Measurements from ENCODE around the gene IFT81. TPM values are rescaled to one million over a fixed set of nuclear protein-coding genes. Genes with fewer than 3 reads are reported as not detected.
"Not testable (repeated sequence)": the region's sequence is repeated elsewhere in the genome, so short reads cannot be mapped to it uniquely, and the experiment has no call there.

The IFT81 gene
- total RNA-seq, 2 donors from 2014 or later = 20.2 to 29.6 TPM

DNA sequence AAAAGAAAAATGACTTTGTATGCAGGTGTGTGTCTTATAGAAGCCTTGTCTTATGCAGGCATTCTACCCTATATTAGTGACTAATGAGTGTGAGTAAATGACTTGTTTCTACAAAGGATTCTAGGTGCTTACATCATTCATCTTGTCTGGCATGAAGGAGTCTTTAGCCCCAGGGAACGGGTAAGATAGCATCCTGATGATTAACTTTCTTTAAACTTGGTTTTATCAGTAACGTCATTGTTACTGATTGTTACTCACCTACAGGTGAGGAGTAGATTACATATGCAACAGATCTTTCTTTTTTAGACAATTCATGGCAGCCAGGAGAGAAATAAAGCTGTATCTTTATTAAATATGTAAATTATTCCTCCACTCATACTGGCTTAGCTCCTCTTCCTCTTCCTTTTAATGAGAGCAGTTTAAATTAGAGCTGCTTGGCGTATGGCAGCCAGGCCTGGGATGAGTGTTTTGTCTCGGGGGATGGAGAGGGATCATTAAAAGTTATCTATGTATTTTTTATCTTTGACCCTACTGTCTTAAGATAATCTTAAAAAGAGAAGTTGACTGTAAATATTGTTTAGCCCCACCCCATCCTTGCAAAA, 99.7 kb downstream of the IFT81 start:
- Mint-ChIP-seq H3K4me3 (no peak overlapping the region), H3K27me3 (ENCODE audit: insufficient read depth) (no peaks in the 10 kb centered on the region), H3K27ac (peak overlapping the region; percentile 50), H3K4me1 (peaks cover 26% of the 10 kb centered on the region), H3K36me3 (ENCODE audit: low read depth) (peaks cover 10% of the 10 kb centered on the region), H3K9me3 (no peaks in the 10 kb centered on the region)
- H3K9ac ChIP-seq (ENCODE audit: extremely low read depth, low read length, poor library complexity, severe bottlenecking) = peak overlapping the region; percentile 45
- DNase-seq = no peak
- TF ChIP-seq, protein P1, sequence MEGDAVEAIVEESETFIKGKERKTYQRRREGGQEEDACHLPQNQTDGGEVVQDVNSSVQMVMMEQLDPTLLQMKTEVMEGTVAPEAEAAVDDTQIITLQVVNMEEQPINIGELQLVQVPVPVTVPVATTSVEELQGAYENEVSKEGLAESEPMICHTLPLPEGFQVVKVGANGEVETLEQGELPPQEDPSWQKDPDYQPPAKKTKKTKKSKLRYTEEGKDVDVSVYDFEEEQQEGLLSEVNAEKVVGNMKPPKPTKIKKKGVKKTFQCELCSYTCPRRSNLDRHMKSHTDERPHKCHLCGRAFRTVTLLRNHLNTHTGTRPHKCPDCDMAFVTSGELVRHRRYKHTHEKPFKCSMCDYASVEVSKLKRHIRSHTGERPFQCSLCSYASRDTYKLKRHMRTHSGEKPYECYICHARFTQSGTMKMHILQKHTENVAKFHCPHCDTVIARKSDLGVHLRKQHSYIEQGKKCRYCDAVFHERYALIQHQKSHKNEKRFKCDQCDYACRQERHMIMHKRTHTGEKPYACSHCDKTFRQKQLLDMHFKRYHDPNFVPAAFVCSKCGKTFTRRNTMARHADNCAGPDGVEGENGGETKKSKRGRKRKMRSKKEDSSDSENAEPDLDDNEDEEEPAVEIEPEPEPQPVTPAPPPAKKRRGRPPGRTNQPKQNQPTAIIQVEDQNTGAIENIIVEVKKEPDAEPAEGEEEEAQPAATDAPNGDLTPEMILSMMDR (conservative IDR thresholded peaks at IDR 0.05) = no peak
- peaks cover 9% of the 10 kb centered on the region for H3K36me3 ChIP-seq (ENCODE audit: control insufficient read depth, insufficient read depth, low read length)
- WGBS, 2 experiments (ENCODE audit: insufficient coverage in 1 of 2, insufficient read length in 1 of 2) = 22 to 63% methylated on average over 2 of the region's 4 CpGs
- no peaks in the 10 kb centered on the region for H3K27me3 ChIP-seq (ENCODE audit: control insufficient read depth, insufficient read depth, low read length, poor library complexity, severe bottlenecking)
- H3K9me3 ChIP-seq (ENCODE audit: control insufficient read depth, low read length) = no peaks in the 10 kb centered on the region
- peaks cover 11% of the 10 kb centered on the region for H3K4me1 ChIP-seq (ENCODE audit: control insufficient read depth, insufficient read depth, low read length)
- peak overlapping the region; percentile 48 for H3K4me3 ChIP-seq (ENCODE audit: low read length)
- peak overlapping the region; percentile 51 for H3K27ac ChIP-seq (ENCODE audit: low read depth, low read length)

GRCh38 chr12:110224379-110225304, 100.5 kb downstream of the IFT81 start:
- H3K27ac ChIP-seq (ENCODE audit: low read depth, low read length) = no peak overlapping the region
- peaks cover 15% of the 10 kb centered on the region for H3K4me1 ChIP-seq (ENCODE audit: control insufficient read depth, insufficient read depth, low read length)
- H3K36me3 ChIP-seq (ENCODE audit: control insufficient read depth, insufficient read depth, low read length) = peaks cover 9% of the 10 kb centered on the region
- H3K27me3 ChIP-seq (ENCODE audit: control insufficient read depth, insufficient read depth, low read length, poor library complexity, severe bottlenecking) = no peaks in the 10 kb centered on the region
- Mint-ChIP-seq H3K4me1 (peaks cover 32% of the 10 kb centered on the region), H3K27me3 (ENCODE audit: insufficient read depth) (no peaks in the 10 kb centered on the region), H3K9me3 (no peaks in the 10 kb centered on the region), H3K4me3 (no peak overlapping the region), H3K27ac (peak overlapping the region; percentile 50), H3K36me3 (ENCODE audit: low read depth) (peaks cover 10% of the 10 kb centered on the region)
- no peaks in the 10 kb centered on the region for H3K9me3 ChIP-seq (ENCODE audit: control insufficient read depth, low read length)
- WGBS, 2 experiments (ENCODE audit: insufficient coverage in 1 of 2, insufficient read length in 1 of 2) = 81 to 91% methylated on average over 8 to 10 of the region's 10 CpGs
- peak overlapping the region; percentile 48 for H3K4me3 ChIP-seq (ENCODE audit: low read length)
- DNase-seq = no peak
- peak overlapping the region; percentile 45 for H3K9ac ChIP-seq (ENCODE audit: extremely low read depth, low read length, poor library complexity, severe bottlenecking)
- TF ChIP-seq, protein P1 (conservative IDR thresholded peaks at IDR 0.05) = peak; percentile 71

DNA sequence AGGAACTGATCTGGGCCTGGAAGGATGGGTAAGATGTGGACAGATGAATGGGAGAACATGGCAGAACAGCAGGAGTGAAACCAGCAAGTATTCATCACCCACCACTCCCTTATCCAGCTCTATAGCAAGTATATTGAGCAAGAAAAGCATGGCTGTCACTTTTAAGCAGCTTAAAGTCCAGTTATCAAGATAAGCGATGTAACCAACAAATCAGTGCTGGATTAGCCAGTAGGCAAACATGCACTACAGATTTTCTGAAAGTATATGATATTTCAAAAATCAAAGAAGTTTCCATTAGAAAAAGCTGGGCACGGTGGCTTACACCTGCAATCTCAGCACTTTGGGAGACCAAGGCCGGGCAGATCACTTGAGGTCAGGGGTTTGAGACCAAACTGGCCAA, 103.0 kb downstream of the IFT81 start:
- WGBS, 2 experiments (ENCODE audit: insufficient coverage in 1 of 2, insufficient read length in 1 of 2) = 85 to 87% methylated on average over 2 to 3 of the region's 3 CpGs
- no peaks in the 10 kb centered on the region for H3K27me3 Mint-ChIP-seq (ENCODE audit: insufficient read depth)

DNA sequence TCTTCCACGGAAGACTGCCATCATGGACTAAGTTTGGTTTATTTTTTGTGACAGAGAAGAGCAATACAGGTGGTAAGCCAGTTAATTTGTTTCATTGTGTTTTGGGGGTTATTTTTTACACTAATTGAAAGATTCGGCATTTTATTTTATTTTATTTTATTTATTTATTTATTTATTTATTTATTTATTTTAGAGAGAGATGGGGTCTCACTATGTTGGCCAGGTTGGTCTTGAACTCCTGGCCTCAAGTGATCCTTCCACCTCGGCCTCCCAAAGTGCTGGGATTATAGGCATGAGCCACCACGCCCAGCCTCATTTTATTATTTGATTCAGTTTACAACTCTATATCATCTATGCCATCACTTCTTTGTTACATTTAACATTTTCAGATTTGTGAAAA, 104.2 kb downstream of the IFT81 start:
- H3K36me3 ChIP-seq (ENCODE audit: control insufficient read depth, insufficient read depth, low read length); H3K36me3 Mint-ChIP-seq (ENCODE audit: low read depth); H3K27ac Mint-ChIP-seq; H3K4me3 ChIP-seq (ENCODE audit: low read length); H3K9me3 ChIP-seq (ENCODE audit: control insufficient read depth, low read length); H3K4me3 Mint-ChIP-seq; DNase-seq; H3K27ac ChIP-seq (ENCODE audit: low read depth, low read length); H3K27me3 Mint-ChIP-seq (ENCODE audit: insufficient read depth); H3K27me3 ChIP-seq (ENCODE audit: control insufficient read depth, insufficient read depth, low read length, poor library complexity, severe bottlenecking); H3K9me3 Mint-ChIP-seq; H3K9ac ChIP-seq (ENCODE audit: extremely low read depth, low read length, poor library complexity, severe bottlenecking): not testable (repeated sequence)
- WGBS, 2 experiments (ENCODE audit: insufficient coverage in 1 of 2, insufficient read length in 1 of 2) = 97 to 100% methylated on average over 2 to 3 of the region's 4 CpGs
- H3K4me1 Mint-ChIP-seq = peaks cover 29% of the 10 kb centered on the region
- H3K4me1 ChIP-seq (ENCODE audit: control insufficient read depth, insufficient read depth, low read length) = peaks cover 17% of the 10 kb centered on the region

More for the DNA sequence above, 103.0 kb downstream of the IFT81 start:
- no peaks in the 10 kb centered on the region for H3K27me3 ChIP-seq (ENCODE audit: control insufficient read depth, insufficient read depth, low read length, poor library complexity, severe bottlenecking)
- no peaks in the 10 kb centered on the region for H3K36me3 ChIP-seq (ENCODE audit: control insufficient read depth, insufficient read depth, low read length)
- TF ChIP-seq, protein P1 (conservative IDR thresholded peaks at IDR 0.05) = no peak
- H3K27ac ChIP-seq (ENCODE audit: low read depth, low read length) = no peak overlapping the region
- H3K4me3 ChIP-seq (ENCODE audit: low read length) = no peak overlapping the region
- peaks cover 17% of the 10 kb centered on the region for H3K4me1 ChIP-seq (ENCODE audit: control insufficient read depth, insufficient read depth, low read length)
- H3K4me1 Mint-ChIP-seq = peaks cover 33% of the 10 kb centered on the region
- peaks cover 3% of the 10 kb centered on the region for H3K36me3 Mint-ChIP-seq (ENCODE audit: low read depth)
- no peak overlapping the region for H3K27ac Mint-ChIP-seq
- H3K9me3 Mint-ChIP-seq = no peaks in the 10 kb centered on the region
- H3K9me3 ChIP-seq (ENCODE audit: control insufficient read depth, low read length) = no peaks in the 10 kb centered on the region
- no peak for DNase-seq
- no peak overlapping the region for H3K9ac ChIP-seq (ENCODE audit: extremely low read depth, low read length, poor library complexity, severe bottlenecking)
- no peak overlapping the region for H3K4me3 Mint-ChIP-seq

Measured in endodermal cell (in vitro differentiated cells).